GM21367 (cell line): Measurements from ENCODE around the gene ANO10.
"Not testable (repeated sequence)": the region's sequence is repeated elsewhere in the genome, so short reads cannot be mapped to it uniquely, and the experiment has no call there.

ENCODE experiments used
- ATAC-seq: cut with Tn5 transposase; IDR thresholded peaks from one replicate; pipeline ENCODE4 v1.9.1; 2021; ENCODE audit not compliant: unreplicated experiment

The ANO10 gene

GRCh38 chr3:43582866-43583265, 38.9 kb downstream of the ANO10 start:
- no peak for ATAC-seq

GRCh38 chr3:43581343-43581742, 40.5 kb downstream of the ANO10 start:
- no peak for ATAC-seq

DNA sequence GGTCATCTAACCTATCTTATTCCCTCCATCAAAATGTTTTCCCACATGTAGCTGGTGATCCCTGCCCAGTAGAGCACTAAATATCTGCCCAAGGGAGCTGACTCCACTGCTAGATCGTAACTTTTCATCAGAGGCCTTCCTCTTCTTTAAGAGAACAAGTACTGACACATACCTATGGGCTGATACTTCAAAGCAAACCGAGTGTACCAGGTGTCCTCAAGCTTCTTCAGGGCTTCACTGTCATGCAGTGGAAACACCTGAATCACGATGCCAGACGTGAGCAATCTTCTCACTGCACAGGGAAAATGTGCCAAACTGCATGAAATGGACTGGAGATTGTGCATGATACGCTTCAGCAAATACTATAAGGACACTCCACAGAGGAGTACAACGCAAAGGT, 41.6 kb downstream of the ANO10 start:
- no peak for ATAC-seq

DNA sequence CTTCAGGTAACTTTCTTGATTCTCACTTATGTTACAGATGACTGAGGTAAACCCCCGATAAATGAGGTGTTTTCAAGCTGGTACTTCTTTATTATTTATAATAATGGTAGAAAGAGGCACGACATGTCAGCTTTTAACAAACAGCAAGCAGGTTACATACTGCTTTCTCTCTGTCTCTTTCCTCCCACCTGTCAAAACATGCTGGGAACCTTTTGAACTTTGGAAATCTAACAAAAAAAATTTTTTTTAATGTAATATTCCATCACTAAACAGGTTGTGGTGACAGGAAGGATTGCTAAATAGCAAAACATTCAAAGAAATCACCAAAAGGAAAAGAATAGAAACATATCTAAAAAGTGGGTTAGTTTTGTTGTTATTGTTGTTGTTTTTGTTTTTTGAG, 48.2 kb downstream of the ANO10 start:
- ATAC-seq, result no peak

- ATAC-seq, result not testable (repeated sequence)
These were observed 56.0 kb downstream of the ANO10 start for GRCh38 chr3:43565661-43566341.

DNA sequence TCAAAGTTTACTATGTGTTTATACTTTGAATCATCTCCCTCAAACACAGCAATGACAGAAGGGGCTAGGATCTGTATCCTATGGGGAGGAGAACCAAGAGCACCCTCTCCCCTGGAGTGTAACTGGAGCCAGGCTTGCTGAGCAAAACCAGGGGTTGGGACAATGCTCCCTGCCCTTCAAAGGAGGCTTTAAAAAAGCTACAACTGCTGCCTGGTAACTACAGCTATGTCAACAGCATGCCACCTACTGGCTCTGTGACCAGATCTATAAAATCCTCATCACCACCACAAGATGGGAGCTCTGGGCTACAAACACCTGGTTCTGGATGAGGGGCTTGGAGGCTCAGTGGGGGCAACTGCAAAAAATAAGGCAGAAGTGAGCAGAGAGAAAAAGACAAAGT, 61.9 kb downstream of the ANO10 start:
- no peak for ATAC-seq

- no peak for ATAC-seq
These were observed 63.6 kb downstream of the ANO10 start for GRCh38 chr3:43558171-43558570.

DNA sequence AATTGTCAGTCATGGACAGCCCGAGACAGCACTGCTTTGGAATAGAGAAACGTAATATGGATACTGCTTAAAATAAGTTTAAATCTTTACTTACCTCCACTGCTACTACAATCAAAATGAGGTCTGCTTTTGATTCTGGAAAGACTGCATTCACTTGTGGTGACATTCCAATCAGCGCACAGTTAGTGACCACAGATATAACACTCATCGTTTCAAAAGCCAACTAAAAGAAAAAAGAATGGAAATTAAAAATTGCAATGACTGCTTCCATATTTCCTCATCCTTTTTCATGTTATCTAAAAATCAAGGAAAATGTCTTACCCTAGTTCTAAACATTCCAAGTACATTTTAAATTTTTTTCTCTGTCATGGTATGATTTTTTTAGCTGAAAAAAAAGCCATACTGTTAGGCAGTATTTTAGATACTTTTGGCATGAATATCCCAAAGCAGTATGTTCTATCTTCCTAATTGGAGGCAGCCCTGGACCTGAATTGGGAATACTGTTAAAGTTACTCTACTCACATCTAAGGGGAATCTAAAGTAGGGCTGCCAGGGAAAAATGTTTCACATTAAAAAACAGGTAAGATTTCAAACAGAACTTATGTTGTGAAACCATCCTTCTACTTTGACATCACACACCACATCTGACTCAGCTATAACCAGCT, 72.1 kb downstream of the ANO10 start:
- ATAC-seq, result no peak

DNA sequence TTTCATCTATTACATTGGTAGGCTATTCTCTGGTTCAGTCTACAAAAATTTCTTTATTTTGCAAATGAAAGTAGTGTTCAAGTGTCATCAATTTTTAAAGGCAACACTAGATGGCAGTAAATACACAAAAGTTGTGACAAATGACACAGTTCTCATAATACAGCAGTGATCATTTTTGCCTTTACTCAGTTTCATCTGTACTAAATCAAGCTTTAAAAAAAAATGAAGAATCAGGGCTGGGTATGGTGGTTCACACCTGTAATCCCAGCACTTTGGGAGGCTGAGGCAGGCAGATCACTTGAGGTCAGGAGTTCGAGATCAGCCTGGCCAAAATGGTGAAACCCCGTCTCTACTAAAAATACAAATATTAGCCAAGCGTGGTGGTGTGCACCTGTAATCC, 77.5 kb downstream of the ANO10 start:
- not testable (repeated sequence) for ATAC-seq

DNA sequence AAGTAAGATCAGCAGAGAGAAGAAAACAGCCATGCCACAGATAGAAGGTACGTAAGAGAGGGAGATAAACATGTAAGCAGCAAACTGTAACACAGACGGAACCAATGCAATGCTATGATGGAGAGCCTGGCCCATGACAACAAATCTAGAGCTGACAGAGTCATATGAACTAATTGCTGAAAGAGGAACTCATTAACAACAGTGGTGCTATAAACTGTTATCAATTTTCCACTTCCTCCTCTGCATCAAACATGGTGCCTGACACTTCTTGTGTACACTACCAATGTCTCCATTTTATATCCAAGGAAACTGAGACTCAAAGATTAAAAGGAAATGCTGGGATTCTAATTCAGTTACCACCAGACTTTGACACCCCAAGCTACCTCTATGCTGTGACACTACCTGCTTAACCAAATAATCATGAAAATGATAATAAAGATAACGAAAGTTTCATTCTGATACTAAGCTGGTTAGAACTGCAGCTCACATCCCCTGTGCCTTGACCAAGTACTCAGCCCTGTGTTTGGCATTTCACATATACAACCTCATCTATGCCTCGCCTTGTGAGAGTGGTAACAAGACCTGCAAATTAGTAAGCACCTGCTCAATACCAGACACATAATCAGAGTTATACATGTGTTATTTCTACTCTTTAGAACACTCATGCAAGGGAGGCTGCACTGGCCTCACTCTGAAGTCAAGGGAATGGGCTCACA, 79.3 kb downstream of the ANO10 start:
- no peak for ATAC-seq

GRCh38 chr3:43540624-43541023, 81.2 kb downstream of the ANO10 start:
- no peak for ATAC-seq

GRCh38 chr3:43539321-43539720, 82.5 kb downstream of the ANO10 start:
- no peak for ATAC-seq

DNA sequence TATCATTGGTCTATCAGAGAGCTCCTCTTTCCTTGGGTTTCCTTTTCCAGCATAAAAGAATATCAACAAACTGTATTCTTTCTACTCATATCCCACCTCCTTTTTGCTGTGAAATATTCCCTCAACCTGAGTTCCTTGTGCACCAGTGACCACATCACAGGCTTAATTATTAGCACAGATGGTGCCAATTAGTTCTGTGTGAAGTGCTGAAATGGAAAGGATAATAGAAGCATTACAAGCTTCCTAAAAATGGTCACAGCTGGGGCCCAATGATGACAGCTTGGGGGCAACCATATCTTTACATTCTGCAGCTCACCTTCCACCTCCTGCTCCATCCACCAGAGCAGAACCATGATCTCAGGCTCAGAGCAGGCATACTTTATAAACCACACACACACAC, 84.6 kb downstream of the ANO10 start:
- no peak for ATAC-seq

DNA sequence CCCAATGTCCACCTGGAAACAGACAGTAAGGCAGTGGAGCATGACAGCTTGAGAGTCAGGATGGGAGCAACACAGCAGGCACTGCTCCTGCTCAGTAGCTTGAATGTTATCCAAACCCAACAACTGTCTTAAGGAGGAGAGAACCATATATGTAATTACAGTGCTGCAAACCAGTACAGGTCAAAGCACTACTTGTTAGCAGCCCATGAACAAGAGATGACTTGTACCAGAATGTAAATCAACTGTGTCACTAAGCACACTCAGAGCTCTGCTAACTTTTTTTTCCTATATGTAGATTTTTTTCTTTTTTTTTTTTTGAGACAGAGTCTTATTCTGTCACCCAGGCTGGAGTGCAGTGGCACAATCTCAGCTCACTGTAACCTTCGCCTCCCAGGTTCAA, 87.1 kb downstream of the ANO10 start:
- ATAC-seq, result no peak

DNA sequence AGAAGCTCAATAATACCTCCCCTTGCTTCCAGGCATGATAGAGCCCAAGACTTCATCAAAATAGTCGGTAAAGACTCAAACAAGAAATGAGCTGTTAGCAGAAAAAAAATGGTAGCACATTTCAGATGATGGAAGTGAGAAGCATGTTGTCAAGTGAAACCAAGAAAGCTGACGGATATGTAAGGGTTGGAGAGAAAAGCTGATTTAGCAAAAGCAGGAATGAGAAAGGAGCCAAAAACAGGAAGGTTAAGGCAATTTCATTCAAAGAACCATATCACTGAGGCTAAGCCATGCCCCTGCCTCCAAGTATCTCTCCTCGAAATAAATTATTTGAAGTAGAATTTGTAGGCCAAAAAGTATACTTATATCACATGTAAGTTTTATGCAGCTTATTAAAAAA, 88.8 kb downstream of the ANO10 start:
- ATAC-seq, result no peak

DNA sequence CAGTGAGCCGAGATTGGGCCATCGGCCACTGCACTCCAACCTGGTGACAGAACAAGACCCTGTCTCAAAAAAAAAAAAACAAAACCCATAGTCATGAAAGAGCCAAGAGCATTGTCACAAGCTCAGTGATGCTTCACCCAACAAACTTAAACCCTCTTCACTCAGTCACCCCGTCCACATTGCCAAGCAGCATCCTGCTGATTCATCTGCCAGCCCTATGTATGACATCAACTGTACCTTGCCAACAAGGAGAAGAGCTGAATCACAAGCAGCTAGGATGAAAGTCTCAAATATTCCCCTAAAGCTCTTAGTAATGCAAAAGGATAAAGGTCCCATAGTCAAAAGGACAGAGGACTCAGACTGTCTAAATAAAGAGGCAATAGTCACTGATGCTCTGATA, 90.0 kb downstream of the ANO10 start:
- no peak for ATAC-seq

DNA sequence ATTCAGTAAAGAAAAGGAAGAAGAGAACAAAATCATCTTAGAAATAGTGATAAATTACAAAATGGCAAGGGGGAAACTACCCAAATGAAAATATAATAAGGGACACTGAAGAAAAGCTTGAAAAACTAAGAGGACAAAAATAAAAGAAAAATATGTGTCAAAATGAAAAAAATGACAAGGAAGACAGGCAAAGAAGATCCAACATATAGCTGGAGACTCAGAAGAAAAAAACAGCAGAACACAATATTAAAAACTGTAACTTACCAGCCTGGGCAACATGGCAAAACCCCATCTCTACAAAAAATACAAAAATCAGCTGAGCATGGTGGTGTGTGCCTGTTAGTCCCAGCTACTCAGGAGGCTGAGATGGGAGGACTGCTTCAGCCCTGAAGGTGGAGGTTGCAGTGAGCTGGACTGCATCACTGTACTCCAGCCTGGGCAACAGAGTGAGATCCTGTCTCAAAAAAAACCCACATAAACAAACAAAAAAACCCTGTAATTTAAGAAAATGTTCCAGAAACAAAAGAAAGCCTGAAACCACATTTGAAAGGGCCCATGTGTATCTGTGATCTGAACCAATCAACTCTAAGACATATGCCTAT, 93.2 kb downstream of the ANO10 start:
- ATAC-seq, result no peak

DNA sequence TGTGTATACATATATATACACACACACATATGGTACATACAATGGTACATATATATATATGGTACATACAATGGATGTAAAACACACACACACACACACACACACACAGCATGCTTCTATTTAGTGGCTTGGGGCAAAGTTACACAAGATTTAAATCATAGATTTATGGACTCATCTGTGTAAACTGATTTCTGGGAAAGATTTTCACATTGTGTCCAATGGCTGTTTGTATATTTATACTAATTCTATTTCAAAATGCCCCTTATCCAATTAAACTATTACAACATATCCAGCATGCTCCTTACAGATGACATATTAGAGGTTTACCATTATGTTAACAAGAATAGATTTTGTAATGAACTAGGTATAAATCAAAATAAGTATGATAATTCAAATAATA, 94.9 kb downstream of the ANO10 start:
- ATAC-seq, result no peak

DNA sequence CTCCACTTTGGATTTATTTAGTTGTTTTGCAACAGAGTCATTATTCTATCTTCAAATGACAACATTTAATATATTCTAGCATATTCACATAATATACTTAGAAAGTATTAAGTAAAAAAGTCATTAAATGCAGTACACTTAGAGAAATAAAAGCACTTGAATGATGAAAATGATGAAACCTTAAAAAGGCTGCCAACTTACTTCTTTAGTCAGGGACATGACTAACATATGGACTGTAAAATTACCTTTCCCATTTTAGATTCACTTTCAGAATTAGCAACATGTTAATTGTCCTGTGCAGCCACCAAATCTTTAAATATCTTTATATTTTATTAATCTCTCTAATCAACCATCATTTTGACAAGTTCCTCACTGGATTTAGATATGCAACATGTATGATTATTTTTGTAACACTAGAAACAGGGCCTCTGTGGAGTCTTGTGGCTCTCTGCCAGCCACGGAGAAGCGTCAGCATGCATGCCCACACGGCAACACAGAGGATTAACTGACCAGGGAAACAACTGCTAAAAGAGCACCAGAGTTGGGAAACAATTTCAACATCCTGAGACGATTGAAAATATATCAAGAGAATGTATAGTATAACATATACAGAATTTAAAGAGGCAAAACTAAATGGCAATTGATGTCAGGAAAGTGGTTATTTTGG, 95.7 kb downstream of the ANO10 start:
- no peak for ATAC-seq

GRCh38 chr3:43525386-43525785, 96.4 kb downstream of the ANO10 start:
- no peak for ATAC-seq

DNA sequence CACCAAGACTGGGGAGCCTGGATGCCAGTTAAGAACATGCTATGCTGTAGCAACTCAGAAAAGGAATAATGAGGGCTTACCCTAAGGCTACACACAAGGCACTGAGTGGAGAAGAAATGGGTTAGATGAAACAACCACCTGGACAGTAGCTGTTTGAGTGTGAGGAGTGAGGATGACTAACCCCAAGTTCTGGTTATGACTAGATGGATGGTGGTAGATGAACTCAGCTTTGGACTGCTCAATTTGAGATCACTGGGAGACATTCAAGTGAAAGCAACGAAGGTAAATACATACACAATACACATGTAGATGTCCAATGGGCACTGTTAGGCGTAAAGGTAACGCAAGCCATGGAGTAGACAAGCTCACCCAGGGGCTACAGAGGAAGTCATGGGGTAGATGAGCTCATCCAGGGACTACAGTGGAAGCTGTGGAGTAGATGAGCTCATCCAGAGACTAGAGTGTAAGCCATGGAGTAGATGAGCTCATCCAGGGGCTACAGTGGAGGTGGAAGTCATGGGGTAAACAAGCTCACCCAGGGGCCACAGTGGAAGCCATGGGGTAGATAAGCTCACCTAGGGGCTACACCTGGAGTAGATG, 98.3 kb downstream of the ANO10 start:
- peak; percentile 64 for ATAC-seq
